Panc1 (cell line): ENCODE measurements around the gene UBTF.

Experiments
- CTCF ChIP-seq: fragments of 450-650 bp; IDR thresholded peaks from 2 replicates; pipeline ENCODE4 v1.5.1; 2017; ENCODE audit warnings: mild to moderate bottlenecking
- POLR2AphosphoS5 ChIP-seq: IDR thresholded peaks from 2 replicates; pipeline ENCODE4 v1.6.1; 2012; ENCODE audit warnings: mild to moderate bottlenecking, low read depth, low read length, moderate library complexity
- REST ChIP-seq, 2 experiments: IDR thresholded peaks; 2 replicates each; pipeline ENCODE4 v1.6.1; 2011 to 2012; ENCODE audit warnings: low read depth in 2 of 2, control low read depth in 1 of 2, low read length in 1 of 2, mild to moderate bottlenecking in 1 of 2, moderate library complexity in 1 of 2; ENCODE audit not compliant: insufficient read depth in 1 of 2
- SIN3A ChIP-seq: IDR thresholded peaks from 2 replicates; pipeline ENCODE4 v1.6.1; 2012; ENCODE audit warnings: low read depth, mild to moderate bottlenecking, low read length, moderate library complexity, borderline replicate concordance; ENCODE audit not compliant: insufficient read depth
- TCF7L2 ChIP-seq: IDR thresholded peaks from 2 replicates; pipeline ENCODE4 v1.6.1; 2011; ENCODE audit warnings: mild to moderate bottlenecking, low read depth, low read length, inconsistent platforms

GRCh38 chr17:44251062-44251461, 31.6 kb upstream of the UBTF start:
- TF ChIP-seq CTCF = no peak
- TF ChIP-seq REST (IDR thresholded peaks at IDR 0.05; ENCODE audit: insufficient read depth in 1 of 2, low read depth in 2 of 2, low read length in 1 of 2) = no peak
- no peak for TF ChIP-seq SIN3A
- TF ChIP-seq TCF7L2 = no peak
- TF ChIP-seq POLR2AphosphoS5 = no peak
